ENCODE data around the gene CTDSPL. TPM values are rescaled to one million over a fixed set of nuclear protein-coding genes. Genes with fewer than 3 reads are reported as not detected.

CTDSPL gene
- total and polyA plus RNA-seq, 2 of the 8 experiments (the other 6 are each of a cell fraction or from before 2014, with no cell fraction given), result 20.3 to 42.2 TPM

DNA sequence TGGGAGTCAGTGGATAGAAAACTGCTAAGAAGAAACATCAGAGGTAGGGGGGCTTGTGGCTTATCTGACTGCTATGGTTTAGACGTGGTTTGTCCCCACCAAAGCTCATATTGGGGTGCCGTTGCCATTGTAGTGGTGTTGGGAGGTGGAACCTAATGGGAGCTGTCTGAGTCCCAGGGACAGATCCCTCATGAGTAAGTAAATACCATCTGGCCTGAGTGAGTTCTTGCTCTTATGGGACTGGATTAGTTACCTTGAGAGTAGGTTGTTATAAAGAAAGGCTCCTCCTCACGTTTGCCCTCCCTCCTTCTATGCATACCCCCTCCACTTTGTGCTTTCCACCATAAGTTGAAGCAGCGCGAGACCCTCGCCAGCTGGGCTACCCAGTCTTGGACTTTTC, 75.5 kb downstream of the CTDSPL start:
- H3K4me1 ChIP-seq (replicated peaks in 1 of 4; ENCODE audit: control insufficient read depth in 3 of 4, insufficient read depth in 4 of 4, low read length in 3 of 4), result peaks cover 0 to 4% (median 1%) of the 10 kb centered on the region in 4 experiments; a peak in 2 of 7 replicates
- H3K4me2 ChIP-seq (ENCODE audit: insufficient read depth in 1 of 2, low read depth in 2 of 2, low read length in 2 of 2), result no peak overlapping the region
- FAIRE-seq, result no peak
- TF ChIP-seq ATF3 (IDR thresholded peaks at IDR 0.05; ENCODE audit: insufficient read depth, low read depth, low read length) (no peak), YY1 (IDR thresholded peaks at IDR 0.05; ENCODE audit: low read depth, low read length) (no peak), FOSL1 (IDR thresholded peaks at IDR 0.05; ENCODE audit: insufficient read depth, low read depth, low read length) (no peak), POU5F1 (IDR thresholded peaks at IDR 0.05; ENCODE audit: low read depth, low read length) (no peak), BCL11A (IDR thresholded peaks at IDR 0.05; ENCODE audit: low read depth in 2 of 2, low read length in 2 of 2) (no peak), E2F6 (IDR thresholded peaks at IDR 0.05) (no peak), CREB1 (IDR thresholded peaks at IDR 0.05) (no peak), CHD1 (IDR thresholded peaks at IDR 0.05; ENCODE audit: low read depth, low read length) (no peak), SAP30 (IDR thresholded peaks at IDR 0.05; ENCODE audit: insufficient read depth, insufficient replicate concordance, low read length) (no peak), HDAC2 (IDR thresholded peaks at IDR 0.05; ENCODE audit: borderline replicate concordance in 1 of 2, low read depth in 2 of 2, low read length in 2 of 2) (no peak), SRF (IDR thresholded peaks at IDR 0.05; ENCODE audit: low read depth, low read length) (no peak), MAX (IDR thresholded peaks at IDR 0.05) (no peak)

More for the DNA sequence above, 75.5 kb downstream of the CTDSPL start:
- Histone ChIP-seq H2AK5ac (ENCODE audit: low read depth, low read length) (no peak overlapping the region; the same call in 1 of the 2 replicates), H3K4ac (replicated peaks; ENCODE audit: insufficient read length, low read depth, low read length) (no peak overlapping the region), H2BK5ac (ENCODE audit: low read depth, low read length) (no peak overlapping the region), H2BK120ac (replicated peaks; ENCODE audit: low read depth, low read length) (no peak overlapping the region), H3K4me3 (ENCODE audit: extremely low read depth in 1 of 4, insufficient read depth in 2 of 4, low read depth in 3 of 4, low read length in 4 of 4) (no peak overlapping the region), H4K20me1 (replicated peaks in 1 of 2; ENCODE audit: control insufficient read depth in 1 of 2, insufficient read depth in 2 of 2, low read length in 2 of 2) (peaks cover 0 to 3% of the 10 kb centered on the region in 2 experiments), H2BK15ac (ENCODE audit: low read length) (no peak overlapping the region), H4K91ac (replicated peaks; ENCODE audit: insufficient read length, low read length) (no peak overlapping the region), H3K27ac (ENCODE audit: low read depth, low read length) (no peak overlapping the region), H2BK12ac (ENCODE audit: low read depth, low read length) (peak overlapping the region; percentile 69; the same call in 1 of the 2 replicates), H2AFZ (ENCODE audit: low read length) (no peak overlapping the region), H3K9me3 (ENCODE audit: insufficient read depth in 2 of 2, low read depth in 1 of 2, low read length in 1 of 2) (no peaks in the 10 kb centered on the region), H3K27me3 (replicated peaks in 1 of 4; ENCODE audit: control insufficient read depth in 3 of 4, extremely low read depth in 1 of 4, insufficient read depth in 3 of 4, low read length in 3 of 4) (no peaks in the 10 kb centered on the region), H3K36me3 (ENCODE audit: control insufficient read depth in 2 of 4, insufficient read depth in 4 of 4, low read length in 3 of 4) (no peaks in the 10 kb centered on the region), H3K14ac (ENCODE audit: insufficient read length) (no peak overlapping the region), H3K56ac (replicated peaks; ENCODE audit: insufficient read length, low read depth, low read length) (no peak overlapping the region), H4K5ac (ENCODE audit: insufficient read length, low read depth, low read length) (no peak overlapping the region), H3K79me1 (ENCODE audit: low read depth, low read length) (no peaks in the 10 kb centered on the region; the same call in 1 of the 2 replicates), H2BK20ac (ENCODE audit: low read length) (no peak overlapping the region), H3K9ac (replicated peaks in 1 of 4; ENCODE audit: extremely low read depth in 1 of 4, low read depth in 3 of 4, low read length in 3 of 4) (no peak overlapping the region), H3K79me2 (ENCODE audit: control insufficient read depth in 1 of 2, insufficient read depth in 2 of 2, low read length in 2 of 2) (no peaks in the 10 kb centered on the region), H3K23me2 (ENCODE audit: low read depth, low read length) (no peaks in the 10 kb centered on the region), H3K18ac (ENCODE audit: extremely low read depth, low read length) (no peak overlapping the region), H4K8ac (ENCODE audit: extremely low read depth, insufficient read depth, low read length) (no peak overlapping the region), H3K23ac (ENCODE audit: insufficient read length) (no peak overlapping the region)
- ChIA-PET CTCF (ENCODE audit: partially characterized antibody) (interaction anchor here (1.2 to 1.6 kb wide), 3 partner anchors 18 to 66 kb away, joined by 3 to 4 read pairs (median 3); no protein-coding TSS in a partner anchor), POLR2A (ENCODE audit: partially characterized antibody) (interaction anchor here (0.6 kb wide), 1 partner anchor 19 kb away, joined by 3 read pairs; no protein-coding TSS in a partner anchor)
- DNase-seq (ENCODE audit: low read depth in 1 of 2, low spot score in 2 of 2), result no peak
- whole genome bisulfite sequencing, 2 experiments (ENCODE audit: extremely low coverage in 1 of 2, insufficient coverage in 1 of 2, insufficient read length in 1 of 2, insufficient replicate concordance in 2 of 2, low coverage in 1 of 2, low lambda C conversion rate in 2 of 2, missing lambda C conversion rate in 1 of 2), result 84% methylated on average over 6 of the region's 6 CpGs; no CpG with 5 or more reads in 1 of the 2 experiments
